Ishikawa (cell line): ENCODE measurements around the gene CACNA2D3.

ENCODE experiments used
- CEBPB ChIP-seq: IDR thresholded peaks from 2 replicates; pipeline ENCODE4 v1.6.1; 2012
- CREB1 ChIP-seq: IDR thresholded peaks from 2 replicates; pipeline ENCODE4 v1.6.1; 2012; ENCODE audit warnings: low read depth
- EGR1 ChIP-seq: IDR thresholded peaks from 2 replicates; pipeline ENCODE4 v1.6.1; 2012
- EP300 ChIP-seq: IDR thresholded peaks from 2 replicates; pipeline ENCODE4 v1.6.1; 2012; ENCODE audit warnings: borderline replicate concordance
- FOXM1 ChIP-seq: IDR thresholded peaks from 2 replicates; pipeline ENCODE4 v1.6.1; 2012; ENCODE audit warnings: low read depth, borderline replicate concordance
- MAX ChIP-seq: IDR thresholded peaks from 2 replicates; pipeline ENCODE4 v1.6.1; 2012
- NFIC ChIP-seq: IDR thresholded peaks from 2 replicates; pipeline ENCODE4 v1.6.1; 2012
- RAD21 ChIP-seq: IDR thresholded peaks from 2 replicates; pipeline ENCODE4 v1.6.1; 2012; ENCODE audit warnings: low read depth
- REST ChIP-seq: IDR thresholded peaks from 2 replicates; pipeline ENCODE4 v1.6.1; 2012; ENCODE audit warnings: low read depth, mild to moderate bottlenecking
- TAF1 ChIP-seq: IDR thresholded peaks from 2 replicates; pipeline ENCODE4 v1.6.1; 2012; ENCODE audit warnings: low read depth, mild to moderate bottlenecking
- TCF12 ChIP-seq: IDR thresholded peaks from 2 replicates; pipeline ENCODE4 v1.6.1; 2012; ENCODE audit warnings: low read depth
- TEAD4 ChIP-seq: IDR thresholded peaks from 2 replicates; pipeline ENCODE4 v1.6.1; 2012
- YY1 ChIP-seq: IDR thresholded peaks from 2 replicates; pipeline ENCODE4 v1.6.1; 2012; ENCODE audit warnings: low read depth
- ZBTB7A ChIP-seq: IDR thresholded peaks from 2 replicates; pipeline ENCODE4 v1.6.1; 2012; ENCODE audit warnings: low read depth
- TF ChIP-seq, protein P1 (sequence below): IDR thresholded peaks from 2 replicates; pipeline ENCODE4 v1.6.1; 2012

The CACNA2D3 gene

GRCh38 chr3:54157860-54158259, 35.5 kb downstream of the CACNA2D3 start:
- TF ChIP-seq CREB1 (no peak), TAF1 (no peak), TEAD4 (no peak), MAX (no peak), CEBPB (no peak), RAD21 (no peak)

DNA sequence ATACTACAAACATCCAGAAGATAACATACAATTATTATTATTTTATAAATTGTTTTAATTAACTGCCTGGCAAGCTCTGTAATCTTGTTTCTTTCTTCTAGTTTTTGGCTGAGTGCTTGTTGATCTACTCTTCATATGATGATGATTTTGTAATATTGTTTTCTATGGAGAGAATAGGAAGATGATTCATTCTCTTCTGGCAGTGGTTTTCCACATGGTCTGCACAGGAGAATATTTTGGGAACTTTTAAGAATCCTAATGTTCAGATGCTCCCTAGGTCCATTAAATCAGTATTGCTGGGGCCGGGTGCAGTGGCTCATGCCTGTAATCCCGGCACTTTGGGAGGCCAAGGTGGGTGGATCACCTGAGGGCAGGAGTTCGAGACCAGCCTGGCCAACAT, 37.6 kb downstream of the CACNA2D3 start:
- TF ChIP-seq EP300, result no peak
- no peak for TF ChIP-seq CEBPB
- TF ChIP-seq, protein P1, sequence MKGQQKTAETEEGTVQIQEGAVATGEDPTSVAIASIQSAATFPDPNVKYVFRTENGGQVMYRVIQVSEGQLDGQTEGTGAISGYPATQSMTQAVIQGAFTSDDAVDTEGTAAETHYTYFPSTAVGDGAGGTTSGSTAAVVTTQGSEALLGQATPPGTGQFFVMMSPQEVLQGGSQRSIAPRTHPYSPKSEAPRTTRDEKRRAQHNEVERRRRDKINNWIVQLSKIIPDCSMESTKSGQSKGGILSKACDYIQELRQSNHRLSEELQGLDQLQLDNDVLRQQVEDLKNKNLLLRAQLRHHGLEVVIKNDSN, result no peak
- no peak for TF ChIP-seq TEAD4
- no peak for TF ChIP-seq TCF12
- no peak for TF ChIP-seq CREB1
- no peak for TF ChIP-seq FOXM1

DNA sequence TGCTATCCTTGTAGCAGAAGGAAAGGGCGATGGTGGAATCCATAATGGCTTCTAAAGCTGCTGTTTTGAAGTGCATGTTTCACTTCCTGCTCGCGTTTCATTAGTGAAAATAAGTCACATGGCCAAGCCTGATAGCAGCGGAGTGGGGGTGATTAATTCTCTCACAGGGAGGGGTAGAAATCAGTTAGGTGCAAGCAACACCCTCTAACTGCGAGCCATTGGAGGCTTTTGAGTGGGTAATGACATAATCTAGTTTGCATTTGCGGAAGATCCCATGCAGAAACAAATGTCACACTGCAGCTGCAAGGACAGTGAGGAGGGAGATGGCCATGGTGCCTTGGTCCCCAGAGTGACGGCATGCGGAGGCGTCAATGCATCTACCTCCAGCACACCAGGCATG, 41.1 kb downstream of the CACNA2D3 start:
- no peak for TF ChIP-seq NFIC

GRCh38 chr3:54164192-54164975, 42.0 kb downstream of the CACNA2D3 start:
- TF ChIP-seq TAF1 (no peak), NFIC (no peak), YY1 (no peak), ZBTB7A (no peak), TCF12 (no peak), TEAD4 (no peak), EP300 (no peak), EGR1 (no peak), RAD21 (no peak), FOXM1 (no peak), CEBPB (no peak), CREB1 (no peak), REST (no peak), MAX (no peak)
- TF ChIP-seq, protein P1, result no peak

DNA sequence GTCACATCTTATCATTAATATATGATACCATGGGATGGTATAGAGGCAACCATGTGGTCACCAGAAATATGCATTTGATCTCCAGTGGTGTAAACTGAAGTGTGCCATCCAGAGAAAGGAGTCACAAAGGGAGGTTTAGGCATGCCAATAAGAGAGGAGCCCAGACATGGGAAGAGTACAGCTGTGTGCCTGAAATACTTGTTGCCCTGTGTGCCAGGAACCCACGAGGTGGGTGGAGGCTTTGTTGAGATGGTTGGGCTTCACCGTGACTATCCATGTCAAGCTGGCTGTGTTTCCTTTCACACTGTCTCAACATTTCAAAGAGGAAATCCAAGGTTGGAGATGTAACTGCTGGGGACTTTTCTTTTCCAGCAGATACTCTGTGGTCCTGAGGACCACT, 43.5 kb downstream of the CACNA2D3 start:
- TF ChIP-seq EGR1 (no peak), TAF1 (no peak), FOXM1 (no peak), CEBPB (no peak), REST (no peak), TCF12 (no peak), ZBTB7A (no peak), TEAD4 (no peak), MAX (no peak), NFIC (no peak)
- TF ChIP-seq, protein P1, result no peak

- no peak for TF ChIP-seq TEAD4
- TF ChIP-seq CEBPB, result no peak
- no peak for TF ChIP-seq CREB1
- TF ChIP-seq ZBTB7A, result no peak
- TF ChIP-seq, protein P1, result no peak
- no peak for TF ChIP-seq REST
- no peak for TF ChIP-seq EGR1
- no peak for TF ChIP-seq RAD21
These were observed 45.6 kb downstream of the CACNA2D3 start for GRCh38 chr3:54167999-54168398.
